ENCODE results near the gene MTOR. TPM values are rescaled to one million over a fixed set of nuclear protein-coding genes. Genes with fewer than 3 reads are reported as not detected.

MTOR gene
- total RNA-seq, 1 donor from 2014 or later: 66.3 TPM

DNA sequence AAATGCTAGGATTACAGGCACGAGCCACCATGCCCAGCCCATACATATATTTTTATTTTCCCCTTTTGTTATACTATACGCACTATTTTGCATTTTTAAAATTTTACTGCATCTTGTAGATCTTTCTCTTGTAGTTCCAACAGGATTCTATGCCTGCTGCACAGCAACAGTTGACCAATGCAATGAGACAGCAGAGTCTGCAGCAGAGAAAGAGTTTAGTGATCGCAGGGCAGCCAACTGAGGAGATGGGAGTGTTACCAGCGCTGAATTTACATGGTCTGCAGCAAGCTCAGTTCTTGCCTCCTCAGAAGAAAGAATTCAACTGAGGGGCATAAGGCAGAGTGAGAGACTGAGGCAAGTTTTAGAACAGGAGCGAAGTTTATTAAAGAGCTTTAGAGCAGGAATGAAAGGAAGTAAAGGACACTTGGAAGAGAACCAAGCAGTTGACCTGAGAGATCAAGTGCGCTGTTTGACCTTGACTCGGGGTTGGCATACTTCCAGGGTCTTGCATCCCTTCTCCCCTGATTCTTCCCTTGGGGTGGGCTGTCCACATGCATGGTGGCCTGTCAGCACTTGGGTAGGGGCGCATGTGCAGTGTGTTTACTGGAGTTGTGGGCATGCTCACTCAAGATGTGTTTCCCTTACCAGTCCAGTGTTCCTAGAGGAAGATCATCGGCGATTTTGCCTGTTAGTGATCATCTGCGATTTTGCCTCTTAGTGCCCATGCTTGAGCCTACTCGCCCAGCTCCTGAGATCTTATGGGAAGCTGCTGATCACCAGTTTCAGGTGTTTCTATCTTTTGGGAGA is 4.1 kb upstream of the MTOR start:
- Mint-ChIP-seq H3K4me3 (ENCODE audit: low read depth) (no peak overlapping the region), H3K9me3 (ENCODE audit: low read depth) (no peaks in the 10 kb centered on the region), H3K27ac (no peak overlapping the region), H3K36me3 (ENCODE audit: insufficient read depth) (no peaks in the 10 kb centered on the region), H3K27me3 (no peaks in the 10 kb centered on the region), H3K4me1 (ENCODE audit: low read depth) (peaks cover 5% of the 10 kb centered on the region)
- DNase-seq (ENCODE audit: low spot score, unreplicated experiment): no peak
- TF ChIP-seq, protein P1, sequence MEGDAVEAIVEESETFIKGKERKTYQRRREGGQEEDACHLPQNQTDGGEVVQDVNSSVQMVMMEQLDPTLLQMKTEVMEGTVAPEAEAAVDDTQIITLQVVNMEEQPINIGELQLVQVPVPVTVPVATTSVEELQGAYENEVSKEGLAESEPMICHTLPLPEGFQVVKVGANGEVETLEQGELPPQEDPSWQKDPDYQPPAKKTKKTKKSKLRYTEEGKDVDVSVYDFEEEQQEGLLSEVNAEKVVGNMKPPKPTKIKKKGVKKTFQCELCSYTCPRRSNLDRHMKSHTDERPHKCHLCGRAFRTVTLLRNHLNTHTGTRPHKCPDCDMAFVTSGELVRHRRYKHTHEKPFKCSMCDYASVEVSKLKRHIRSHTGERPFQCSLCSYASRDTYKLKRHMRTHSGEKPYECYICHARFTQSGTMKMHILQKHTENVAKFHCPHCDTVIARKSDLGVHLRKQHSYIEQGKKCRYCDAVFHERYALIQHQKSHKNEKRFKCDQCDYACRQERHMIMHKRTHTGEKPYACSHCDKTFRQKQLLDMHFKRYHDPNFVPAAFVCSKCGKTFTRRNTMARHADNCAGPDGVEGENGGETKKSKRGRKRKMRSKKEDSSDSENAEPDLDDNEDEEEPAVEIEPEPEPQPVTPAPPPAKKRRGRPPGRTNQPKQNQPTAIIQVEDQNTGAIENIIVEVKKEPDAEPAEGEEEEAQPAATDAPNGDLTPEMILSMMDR (IDR thresholded peaks at IDR 0.05; ENCODE audit: unreplicated experiment): no peak

DNA sequence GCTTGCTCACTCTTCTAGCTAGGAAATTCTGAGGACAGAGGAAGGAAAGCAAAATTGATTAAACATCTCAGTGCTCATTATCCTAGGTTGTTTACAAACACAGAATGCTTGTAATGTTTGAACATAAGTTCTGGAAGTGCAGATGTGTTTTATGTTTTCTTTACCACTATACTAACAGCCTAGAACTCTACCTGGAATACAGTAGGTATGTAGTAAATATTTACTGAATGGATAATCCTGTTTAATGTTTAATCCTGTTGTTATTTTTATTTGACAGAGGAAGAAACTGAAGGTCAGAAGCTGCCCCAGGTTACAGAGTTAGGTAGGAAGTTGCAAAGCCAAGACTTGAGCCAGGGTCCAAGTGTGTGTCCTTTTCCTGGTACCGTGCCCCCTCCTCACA is 6.1 kb downstream of the MTOR start:
- H3K9me3 Mint-ChIP-seq (ENCODE audit: low read depth): no peaks in the 10 kb centered on the region

DNA sequence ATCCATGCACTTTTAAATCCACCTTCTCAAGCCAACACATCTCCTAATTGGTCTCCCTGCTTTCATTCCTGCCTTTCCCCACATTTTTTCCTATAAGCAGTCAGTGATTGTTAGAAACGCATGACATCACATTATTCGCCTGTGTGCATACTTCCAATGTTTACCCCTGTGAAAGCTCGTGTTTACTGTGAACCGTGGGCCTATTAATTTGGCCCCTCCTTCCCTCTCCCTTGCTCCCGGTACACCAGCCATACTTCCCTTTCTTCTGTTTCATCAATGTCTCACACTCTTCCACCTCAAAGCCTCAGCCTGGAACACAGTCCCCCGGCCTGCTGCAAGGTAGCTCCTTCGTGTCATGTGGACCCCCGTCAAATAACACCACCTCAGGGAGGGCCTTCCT is 9.1 kb downstream of the MTOR start:
- Mint-ChIP-seq H3K27me3 (no peaks in the 10 kb centered on the region), H3K36me3 (ENCODE audit: insufficient read depth) (peaks cover 47% of the 10 kb centered on the region), H3K9me3 (ENCODE audit: low read depth) (peaks cover 10% of the 10 kb centered on the region), H3K27ac (no peak overlapping the region), H3K4me3 (ENCODE audit: low read depth) (no peak overlapping the region), H3K4me1 (ENCODE audit: low read depth) (no peaks in the 10 kb centered on the region)
- TF ChIP-seq, protein P1 (IDR thresholded peaks at IDR 0.05; ENCODE audit: unreplicated experiment): no peak
- no peak for DNase-seq (ENCODE audit: low spot score, unreplicated experiment)

More for the DNA sequence above, 6.1 kb downstream of the MTOR start:
- DNase-seq (ENCODE audit: low spot score, unreplicated experiment): no peak
- H3K27ac Mint-ChIP-seq: no peak overlapping the region
- H3K4me1 Mint-ChIP-seq (ENCODE audit: low read depth): no peaks in the 10 kb centered on the region
- H3K4me3 Mint-ChIP-seq (ENCODE audit: low read depth): no peak overlapping the region
- TF ChIP-seq, protein P1 (IDR thresholded peaks at IDR 0.05; ENCODE audit: unreplicated experiment): no peak
- H3K36me3 Mint-ChIP-seq (ENCODE audit: insufficient read depth): peaks cover 38% of the 10 kb centered on the region
- no peaks in the 10 kb centered on the region for H3K27me3 Mint-ChIP-seq

DNA sequence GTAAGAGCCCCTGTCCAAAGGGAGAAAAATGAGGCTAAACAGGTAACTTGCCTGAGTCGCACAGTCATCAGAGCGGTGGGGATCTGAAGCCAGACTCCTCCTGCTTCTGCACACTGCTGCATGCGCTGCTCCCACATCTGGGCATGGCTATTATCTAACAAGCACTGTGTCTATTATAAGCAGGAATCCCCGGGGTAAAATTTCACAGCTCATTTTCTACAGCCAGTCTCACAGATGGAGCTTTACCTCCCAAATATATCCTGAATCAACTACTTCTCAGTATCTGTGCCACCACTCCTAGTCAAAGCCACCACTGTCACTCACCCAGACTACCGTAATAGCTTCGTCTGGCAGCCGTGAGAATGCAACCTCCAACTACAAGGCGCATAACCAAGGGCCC is 9.8 kb downstream of the MTOR start:
- TF ChIP-seq, protein P1 (IDR thresholded peaks at IDR 0.05; ENCODE audit: unreplicated experiment): no peak
- Mint-ChIP-seq H3K36me3 (ENCODE audit: insufficient read depth) (peaks cover 44% of the 10 kb centered on the region), H3K9me3 (ENCODE audit: low read depth) (peaks cover 10% of the 10 kb centered on the region)

DNA sequence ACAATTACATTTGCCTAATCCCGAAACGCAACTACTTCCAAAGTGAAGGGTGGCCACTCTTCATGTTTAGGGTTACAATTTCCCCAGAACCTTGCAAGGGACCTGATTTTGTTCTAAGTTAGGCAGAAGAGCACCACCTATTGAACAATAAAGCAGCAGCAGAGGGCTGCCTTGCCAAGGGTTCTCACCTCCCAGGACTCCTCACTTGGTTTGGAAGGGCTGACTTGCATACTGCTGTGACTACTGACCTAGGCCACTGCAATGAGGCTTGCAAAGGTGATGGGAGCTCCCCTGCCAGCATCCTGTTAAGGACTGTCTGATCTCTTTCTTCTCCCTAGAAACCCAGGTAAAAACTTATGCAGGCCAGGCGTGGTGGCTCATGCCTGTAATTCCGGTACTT is 14.2 kb downstream of the MTOR start:
- Mint-ChIP-seq H3K27me3 (no peaks in the 10 kb centered on the region), H3K4me1 (ENCODE audit: low read depth) (no peaks in the 10 kb centered on the region), H3K27ac (no peak overlapping the region), H3K4me3 (ENCODE audit: low read depth) (no peak overlapping the region), H3K9me3 (ENCODE audit: low read depth) (peaks cover 10% of the 10 kb centered on the region), H3K36me3 (ENCODE audit: insufficient read depth) (peaks cover 30% of the 10 kb centered on the region)
- no peak for DNase-seq (ENCODE audit: low spot score, unreplicated experiment)
- TF ChIP-seq, protein P1 (IDR thresholded peaks at IDR 0.05; ENCODE audit: unreplicated experiment): no peak

More for the DNA sequence above, 9.8 kb downstream of the MTOR start:
- H3K4me1 Mint-ChIP-seq (ENCODE audit: low read depth): no peaks in the 10 kb centered on the region
- H3K27ac Mint-ChIP-seq: no peak overlapping the region
- H3K4me3 Mint-ChIP-seq (ENCODE audit: low read depth): no peak overlapping the region
- H3K27me3 Mint-ChIP-seq: no peaks in the 10 kb centered on the region
- DNase-seq (ENCODE audit: low spot score, unreplicated experiment): no peak

Data from progenitor cell of endocrine pancreas (in vitro differentiated cells).